Kidney (tissue), 14 donors: ENCODE results near the gene NIPA2. TPM values are rescaled to one million over a fixed set of nuclear protein-coding genes. Genes with fewer than 3 reads are reported as not detected.

Experiments used
- DNase-seq, 5 donors: peaks; one replicate each; pipeline ENCODE4 v3.0.0-alpha.2; 2013 to 2020
- FAIRE-seq: peaks from 2 replicates; lab custom pipeline; 2012; peaks lifted over from hg19 to GRCh38; lab: Jason Lieb, UNC
- H3K27ac ChIP-seq, 2 donors: one replicate each; pipeline ENCODE4 v1.7.0; 2013; ENCODE audit warnings: low read depth in 2 of 2, low read length in 2 of 2, inconsistent platforms in 1 of 2
- H3K27me3 ChIP-seq: one replicate; pipeline ENCODE4 v1.7.1; 2013; ENCODE audit warnings: low read length, inconsistent platforms; ENCODE audit not compliant: control insufficient read depth, insufficient read depth
- H3K36me3 ChIP-seq, 3 donors: one replicate each; pipeline versions ENCODE4 v1.7.0 to v1.7.1; 2013; ENCODE audit warnings: low read length in 3 of 3, control low read depth in 1 of 3, inconsistent platforms in 1 of 3; ENCODE audit not compliant: insufficient read depth in 3 of 3, control insufficient read depth in 2 of 3
- H3K4me1 ChIP-seq, 3 donors: one replicate each; pipeline versions ENCODE4 v1.7.0 to v1.7.1; 2013; ENCODE audit warnings: low read length in 3 of 3, inconsistent platforms in 1 of 3, low read depth in 1 of 3; ENCODE audit not compliant: control insufficient read depth in 2 of 3, insufficient read depth in 2 of 3
- H3K4me3 ChIP-seq, 3 donors: one replicate each; pipeline versions ENCODE4 v1.7.0 to v1.8.1; 2013; ENCODE audit warnings: low read length in 3 of 3, control low read depth in 1 of 3, inconsistent platforms in 1 of 3
- H3K9ac ChIP-seq, 3 donors: one replicate each; pipeline versions ENCODE4 v1.7.0 to v1.7.1; 2013; ENCODE audit warnings: low read length in 3 of 3, control low read depth in 1 of 3, inconsistent platforms in 1 of 3
- H3K9me3 ChIP-seq, 3 donors: one replicate each; pipeline versions ENCODE4 v1.7.0 to v1.7.1; 2013; ENCODE audit warnings: low read length in 3 of 3, control low read depth in 1 of 3, inconsistent platforms in 1 of 3; ENCODE audit not compliant: control insufficient read depth in 2 of 3, insufficient read depth in 1 of 3
- intact Hi-C: fragments of 100-400 bp; cut with DNase I; formaldehyde crosslinking; loops from one replicate; pipeline ENCODE4 v1.11.1; 2022
- polyA plus RNA-seq: library from polyadenylated mRNA; stranded (reverse); fragments of 350-450 nt; fragmentation: Illumina TruSeq; extraction: RNeasy Lipid Tissue Mini Kit (QIAGEN cat#74804); gene quantifications from one replicate; pipeline ENCODE4 v1.2.3, GENCODE V29; 2014; ENCODE audit warnings: low read depth, low replicate concordance; ENCODE audit not compliant: insufficient read depth
- total RNA-seq: library from RNA; stranded (reverse); fragmentation: NEBNext Ultra II Directional; extraction: Animal tissue kit (Norgen Biotek cat#: 25700); gene quantifications from one replicate; pipeline ENCODE4 v1.2.1, GENCODE V29; 2021
- TF ChIP-seq, protein P1 (sequence below): IDR thresholded peaks from 3 replicates; pipeline ENCODE4 v1.5.1; 2012; ENCODE audit warnings: mild to moderate bottlenecking, moderate library complexity, borderline replicate concordance; ENCODE audit not compliant: insufficient read depth; ENCODE audit errors: extremely low read depth
- donor health status: control.
- donor health status: control.
- donor health status: control.
- donor health status: control.
- donor health status: control.
- donor health status: DM: yes; HTN: yes; CAD: no.
- donor health status: Normal renal cell carcinoma (clear cell type).

NIPA2 gene
- total and polyA plus RNA-seq, 2 donors from 2014 or later, result 30.0 to 48.5 TPM

DNA sequence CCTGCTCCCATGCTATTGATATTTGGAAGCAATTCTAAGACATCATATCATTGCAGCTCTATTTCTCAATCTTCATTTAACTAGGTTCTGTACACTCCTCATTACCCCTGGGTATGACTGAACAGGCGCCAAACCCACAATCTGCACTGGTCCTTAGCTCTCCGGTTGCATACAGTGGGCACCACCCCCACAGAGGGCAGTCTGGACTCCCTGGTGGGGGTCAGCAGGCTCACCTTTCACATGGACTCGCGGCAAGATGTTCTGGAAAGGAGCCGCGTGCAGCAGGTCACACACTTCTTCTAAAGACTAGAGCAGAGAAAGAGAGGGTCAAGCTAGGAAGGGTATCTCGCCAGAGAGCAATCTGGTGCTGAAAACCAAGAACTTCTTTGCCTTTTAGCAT, 36.5 kb downstream of the NIPA2 start:
- no peak overlapping the region for H3K9ac ChIP-seq
- no peaks in the 10 kb centered on the region for H3K27me3 ChIP-seq
- no peaks in the 10 kb centered on the region for H3K9me3 ChIP-seq
- H3K36me3 ChIP-seq, result peaks cover 5 to 52% (median 34%) of the 10 kb centered on the region in 3 donors
- no peak overlapping the region for H3K27ac ChIP-seq
- TF ChIP-seq, protein P1, sequence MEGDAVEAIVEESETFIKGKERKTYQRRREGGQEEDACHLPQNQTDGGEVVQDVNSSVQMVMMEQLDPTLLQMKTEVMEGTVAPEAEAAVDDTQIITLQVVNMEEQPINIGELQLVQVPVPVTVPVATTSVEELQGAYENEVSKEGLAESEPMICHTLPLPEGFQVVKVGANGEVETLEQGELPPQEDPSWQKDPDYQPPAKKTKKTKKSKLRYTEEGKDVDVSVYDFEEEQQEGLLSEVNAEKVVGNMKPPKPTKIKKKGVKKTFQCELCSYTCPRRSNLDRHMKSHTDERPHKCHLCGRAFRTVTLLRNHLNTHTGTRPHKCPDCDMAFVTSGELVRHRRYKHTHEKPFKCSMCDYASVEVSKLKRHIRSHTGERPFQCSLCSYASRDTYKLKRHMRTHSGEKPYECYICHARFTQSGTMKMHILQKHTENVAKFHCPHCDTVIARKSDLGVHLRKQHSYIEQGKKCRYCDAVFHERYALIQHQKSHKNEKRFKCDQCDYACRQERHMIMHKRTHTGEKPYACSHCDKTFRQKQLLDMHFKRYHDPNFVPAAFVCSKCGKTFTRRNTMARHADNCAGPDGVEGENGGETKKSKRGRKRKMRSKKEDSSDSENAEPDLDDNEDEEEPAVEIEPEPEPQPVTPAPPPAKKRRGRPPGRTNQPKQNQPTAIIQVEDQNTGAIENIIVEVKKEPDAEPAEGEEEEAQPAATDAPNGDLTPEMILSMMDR, result no peak
- FAIRE-seq, result no peak
- DNase-seq, result peak; percentile 41 to 60 (median 50)
- intact Hi-C loops, result no loop called here
- H3K4me3 ChIP-seq, result no peak overlapping the region
- H3K4me1 ChIP-seq, result peaks cover 0 to 5% (median 2%) of the 10 kb centered on the region in 3 donors

- Histone ChIP-seq H3K4me1 (peaks cover 0 to 5% (median 2%) of the 10 kb centered on the region in 3 donors), H3K27me3 (no peaks in the 10 kb centered on the region), H3K9ac (no peak overlapping the region), H3K4me3 (no peak overlapping the region), H3K9me3 (no peaks in the 10 kb centered on the region), H3K27ac (no peak overlapping the region), H3K36me3 (peaks cover 5 to 56% (median 34%) of the 10 kb centered on the region in 3 donors)
- FAIRE-seq (no peak), DNase-seq (no peak)
- intact Hi-C loops, result no loop called here
- TF ChIP-seq, protein P1, result no peak
Observed at GRCh38 chr15:22877117-22877516, 38.7 kb downstream of the NIPA2 start.

DNA sequence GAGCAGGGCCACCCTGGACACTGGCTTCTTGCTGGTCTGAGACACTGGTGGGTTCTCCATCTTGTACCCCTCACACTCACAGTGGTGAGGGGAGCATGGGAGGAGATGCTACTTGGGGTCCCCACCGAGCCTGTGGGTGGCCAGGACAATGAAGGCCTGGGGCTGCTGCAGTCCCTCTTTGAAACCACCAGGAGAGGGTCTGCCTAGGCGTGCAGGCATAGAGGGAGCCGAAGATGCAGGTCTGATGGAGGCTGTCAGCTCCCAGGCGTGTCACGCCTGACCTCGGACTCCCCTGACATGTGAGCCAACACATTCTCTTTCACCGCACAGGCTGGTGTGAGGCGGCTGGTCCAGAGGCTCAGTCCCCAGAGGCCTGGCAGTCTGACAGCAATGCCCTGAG, 39.1 kb downstream of the NIPA2 start:
- DNase-seq (peak in 1 of 5 donors; percentile 40), FAIRE-seq (no peak)
- Histone ChIP-seq H3K27ac (no peak overlapping the region), H3K4me1 (peaks cover 0 to 5% (median 2%) of the 10 kb centered on the region in 3 donors), H3K36me3 (peaks cover 5 to 55% (median 32%) of the 10 kb centered on the region in 3 donors), H3K27me3 (no peaks in the 10 kb centered on the region), H3K4me3 (no peak overlapping the region), H3K9me3 (no peaks in the 10 kb centered on the region), H3K9ac (no peak overlapping the region)
- intact Hi-C loops, result no loop called here
- TF ChIP-seq, protein P1, result no peak

- no peak for FAIRE-seq
- H3K9me3 ChIP-seq, result no peaks in the 10 kb centered on the region
- peaks cover 0 to 3% (median 2%) of the 10 kb centered on the region in 3 donors for H3K4me1 ChIP-seq
- H3K36me3 ChIP-seq, result peaks cover 5 to 52% (median 30%) of the 10 kb centered on the region in 3 donors
- H3K9ac ChIP-seq, result no peak overlapping the region
- TF ChIP-seq, protein P1, result no peak
- H3K4me3 ChIP-seq, result no peak overlapping the region
- intact Hi-C loops, result no loop called here
- no peak overlapping the region for H3K27ac ChIP-seq
- peak in 1 of 5 donors; percentile 35 for DNase-seq
- no peaks in the 10 kb centered on the region for H3K27me3 ChIP-seq
Observed at GRCh38 chr15:22878103-22878502, 39.6 kb downstream of the NIPA2 start.
